ACC112 (cell line): ENCODE measurements around the gene SF1.

Experiments used
- H2AFZ ChIP-seq: fragments of 200-600 bp; sonication (generic); one replicate; pipeline ENCODE4 v1.6.0; 2017; ENCODE audit warnings: antibody characterized with exemption, low read length; ENCODE audit not compliant: unreplicated experiment
- H3K27ac ChIP-seq: fragments of 200-600 bp; sonication (generic); 2 replicates; pipeline ENCODE4 v1.5.1; 2014; ENCODE audit warnings: low read depth, mild to moderate bottlenecking, antibody characterized with exemption, low read length, moderate library complexity
- H3K27me3 ChIP-seq: fragments of 200-600 bp; sonication (generic); 2 replicates; pipeline ENCODE4 v1.6.1; 2014; ENCODE audit warnings: mild to moderate bottlenecking, antibody characterized with exemption, low read length, moderate library complexity, mixed read lengths; ENCODE audit not compliant: insufficient read depth
- H3K36me3 ChIP-seq: fragments of 200-600 bp; sonication (generic); 2 replicates; pipeline ENCODE4 v1.6.1; 2016; ENCODE audit warnings: mild to moderate bottlenecking, antibody characterized with exemption, low read length, moderate library complexity, mixed read lengths; ENCODE audit not compliant: insufficient read depth
- H3K4me1 ChIP-seq: fragments of 200-600 bp; sonication (generic); one replicate; pipeline ENCODE4 v1.6.1; 2016; ENCODE audit warnings: low read length, mixed read lengths; ENCODE audit not compliant: insufficient read depth, unreplicated experiment, control insufficient read depth
- H3K4me3 ChIP-seq: fragments of 200-600 bp; sonication (generic); 2 replicates; pipeline ENCODE4 v1.5.1; 2014; ENCODE audit warnings: mild to moderate bottlenecking, low read depth, low read length
- H3K79me2 ChIP-seq: fragments of 200-600 bp; sonication (generic); one replicate; pipeline ENCODE4 v1.6.0; 2016; ENCODE audit warnings: low read length; ENCODE audit not compliant: control insufficient read depth, unreplicated experiment, insufficient read depth

The SF1 gene

GRCh38 chr11:64810271-64810890, 32.0 kb upstream of the SF1 start, which contains the start of gene MEN1:
MEN1 (minus strand) TSS chr11:64810551; CDS start chr11:64810109, 442 bp downstream.
- H2AFZ ChIP-seq = peak within 1 kb of the TSS; percentile 95
- H3K27me3 ChIP-seq = no peaks in the 10 kb centered on the region
- H3K4me3 ChIP-seq = peak within 1 kb of the TSS; percentile 92
- no peaks in the 10 kb centered on the region for H3K36me3 ChIP-seq
- H3K4me1 ChIP-seq = peaks cover 7% of the 10 kb centered on the region
- H3K79me2 ChIP-seq = peaks cover 5% of the 10 kb centered on the region
- no peak within 1 kb of the TSS for H3K27ac ChIP-seq

GRCh38 chr11:64809781-64810241, 31.5 kb upstream of the SF1 start:
- Histone ChIP-seq H3K4me1 (peaks cover 7% of the 10 kb centered on the region), H3K36me3 (no peaks in the 10 kb centered on the region), H3K27ac (no peak overlapping the region), H2AFZ (peak overlapping the region; percentile 95), H3K27me3 (no peaks in the 10 kb centered on the region), H3K79me2 (peaks cover 5% of the 10 kb centered on the region), H3K4me3 (peak overlapping the region; percentile 92)

- Histone ChIP-seq H3K79me2 (peaks cover 5% of the 10 kb centered on the region), H3K27ac (no peak overlapping the region), H3K27me3 (no peaks in the 10 kb centered on the region), H3K4me3 (no peak overlapping the region), H2AFZ (no peak overlapping the region), H3K4me1 (peaks cover 22% of the 10 kb centered on the region), H3K36me3 (no peaks in the 10 kb centered on the region)
Observed at GRCh38 chr11:64805481-64805880, 27.1 kb upstream of the SF1 start.

GRCh38 chr11:64804346-64805210, 26.2 kb upstream of the SF1 start:
- no peak overlapping the region for H3K27ac ChIP-seq
- H3K4me3 ChIP-seq = peak overlapping the region; percentile 84
- H2AFZ ChIP-seq = no peak overlapping the region
- peaks cover 3% of the 10 kb centered on the region for H3K79me2 ChIP-seq
- peaks cover 28% of the 10 kb centered on the region for H3K4me1 ChIP-seq
- H3K36me3 ChIP-seq = no peaks in the 10 kb centered on the region
- no peaks in the 10 kb centered on the region for H3K27me3 ChIP-seq

- H3K4me3 ChIP-seq = peak overlapping the region; percentile 84
- peaks cover 24% of the 10 kb centered on the region for H3K4me1 ChIP-seq
- H3K27ac ChIP-seq = peak overlapping the region; percentile 83
- no peaks in the 10 kb centered on the region for H3K79me2 ChIP-seq
- H3K36me3 ChIP-seq = no peaks in the 10 kb centered on the region
- no peak overlapping the region for H2AFZ ChIP-seq
- no peaks in the 10 kb centered on the region for H3K27me3 ChIP-seq
Observed at GRCh38 chr11:64803846-64804345, 25.6 kb upstream of the SF1 start.

- no peaks in the 10 kb centered on the region for H3K27me3 ChIP-seq
- H3K4me1 ChIP-seq = peaks cover 24% of the 10 kb centered on the region
- peak within 1 kb of the TSS; percentile 77 for H2AFZ ChIP-seq
- H3K36me3 ChIP-seq = no peaks in the 10 kb centered on the region
- H3K4me3 ChIP-seq = peak within 1 kb of the TSS; percentile 84
- H3K79me2 ChIP-seq = no peaks in the 10 kb centered on the region
- peak within 1 kb of the TSS; percentile 83 for H3K27ac ChIP-seq
Observed at GRCh38 chr11:64803158-64803845, 25.0 kb upstream of the SF1 start, which contains the start of gene MAP4K2. MAP4K2 (minus strand) TSS chr11:64803214; CDS start chr11:64803149, 65 bp downstream.

GRCh38 chr11:64802370-64803157, 24.2 kb upstream of the SF1 start:
- Histone ChIP-seq H3K4me1 (peaks cover 24% of the 10 kb centered on the region), H3K79me2 (no peaks in the 10 kb centered on the region), H3K36me3 (no peaks in the 10 kb centered on the region), H3K27ac (no peak overlapping the region), H3K27me3 (no peaks in the 10 kb centered on the region), H3K4me3 (peak overlapping the region; percentile 74), H2AFZ (no peak overlapping the region)

- Histone ChIP-seq H3K27me3 (no peaks in the 10 kb centered on the region), H2AFZ (no peak overlapping the region), H3K27ac (no peak overlapping the region), H3K4me3 (peak overlapping the region; percentile 74), H3K4me1 (peaks cover 24% of the 10 kb centered on the region), H3K36me3 (no peaks in the 10 kb centered on the region), H3K79me2 (no peaks in the 10 kb centered on the region)
Observed at GRCh38 chr11:64801561-64802369, 23.4 kb upstream of the SF1 start.

GRCh38 chr11:64801158-64801464, 22.8 kb upstream of the SF1 start:
- no peaks in the 10 kb centered on the region for H3K79me2 ChIP-seq
- H3K36me3 ChIP-seq = no peaks in the 10 kb centered on the region
- H3K27ac ChIP-seq = no peak overlapping the region
- peaks cover 24% of the 10 kb centered on the region for H3K4me1 ChIP-seq
- H3K4me3 ChIP-seq = no peak overlapping the region
- no peaks in the 10 kb centered on the region for H3K27me3 ChIP-seq
- no peak overlapping the region for H2AFZ ChIP-seq
